Tibial artery (tissue), 4 donors: ENCODE data around the gene GLE1.

ENCODE experiments used
- DNase-seq, 2 donors: peaks; one replicate each; pipeline ENCODE4 v3.0.0-alpha.2; 2019
- H3K27ac ChIP-seq, 2 donors: fragments of 200-600 bp; sonication (generic) in 1 of 2; 1 replicate in 1 of 2; 2 replicates in 1 of 2; pipeline ENCODE4 v1.5.1; 2018 to 2019; ENCODE audit warnings: mild to moderate bottlenecking in 1 of 2
- H3K27me3 ChIP-seq, 2 donors: fragments of 200-600 bp; sonication (generic) in 1 of 2; one replicate each; pipeline versions ENCODE4 v1.5.1 to v1.6.0; 2016 to 2019
- H3K36me3 ChIP-seq, 3 donors: fragments of 200-600 bp; sonication (generic) in 2 of 3; one replicate each; pipeline ENCODE4 v1.5.1; 2016 to 2019; ENCODE audit warnings: mild to moderate bottlenecking in 2 of 3
- H3K4me1 ChIP-seq, 4 donors: fragments of 200-600 bp; sonication (generic) in 2 of 4; 1 replicate in 3 of 4; 2 replicates in 1 of 4; pipeline ENCODE4 v1.5.1; 2016 to 2019
- H3K4me3 ChIP-seq, 2 donors: fragments of 200-600 bp; sonication (generic) in 1 of 2; 1 replicate in 1 of 2; 2 replicates in 1 of 2; pipeline ENCODE4 v1.5.1; 2018 to 2019; ENCODE audit warnings: mild to moderate bottlenecking in 2 of 2
- H3K9me3 ChIP-seq, 3 donors: fragments of 200-600 bp; sonication (generic) in 1 of 3; one replicate each; pipeline ENCODE4 v1.5.1; 2016 to 2019
- CTCF ChIP-seq, 2 experiments: fragments of 200-600 bp in 1 of 2; fragments of 450-650 bp in 1 of 2; IDR thresholded peaks; one replicate each; pipeline ENCODE4 v1.5.1; 2017 to 2019; ENCODE audit warnings: antibody characterized with exemption in 2 of 2, mild to moderate bottlenecking in 1 of 2, moderate library complexity in 1 of 2
- intact Hi-C: fragments of 100-400 bp; cut with DNase I; formaldehyde crosslinking; loops from one replicate; pipeline ENCODE4 v1.15.0; 2023; ENCODE audit warnings: low total_unique reads

GLE1 gene

DNA sequence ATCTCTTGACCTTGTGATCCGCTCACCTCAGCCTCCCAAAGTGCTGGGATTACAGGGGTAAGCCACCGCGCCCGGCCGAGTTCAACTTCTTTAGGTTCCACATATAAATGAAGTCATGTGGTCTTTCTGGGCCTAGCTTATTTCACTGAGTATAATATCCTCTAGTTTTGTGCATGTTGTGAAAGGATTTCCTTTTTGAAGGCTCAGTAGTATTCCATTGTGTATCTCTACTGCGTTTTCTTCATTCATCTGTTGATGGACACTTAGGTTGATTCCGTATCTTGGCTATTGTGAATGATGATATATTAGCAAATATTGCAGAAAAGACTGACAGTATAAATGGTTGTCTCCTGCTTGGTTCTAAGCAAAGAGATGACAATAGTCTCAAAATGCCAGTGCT, 28.7 kb upstream of the GLE1 start:
- no peak for TF ChIP-seq CTCF (IDR thresholded peaks at IDR 0.05)
- intact Hi-C loops: no loop called here
- Histone ChIP-seq H3K4me1 (no peaks in the 10 kb centered on the region), H3K27ac (no peak overlapping the region), H3K4me3 (no peak overlapping the region), H3K27me3 (no peaks in the 10 kb centered on the region), H3K9me3 (no peaks in the 10 kb centered on the region), H3K36me3 (peaks cover 25 to 87% (median 50%) of the 10 kb centered on the region in 3 donors)
- DNase-seq: no peak

- H3K36me3 ChIP-seq: peaks cover 34 to 98% (median 65%) of the 10 kb centered on the region in 3 donors
- no peaks in the 10 kb centered on the region for H3K4me1 ChIP-seq
- no peak for DNase-seq
- TF ChIP-seq CTCF (IDR thresholded peaks at IDR 0.05): no peak
- H3K9me3 ChIP-seq: no peaks in the 10 kb centered on the region
- intact Hi-C loops: no loop called here
- no peak overlapping the region for H3K27ac ChIP-seq
- H3K4me3 ChIP-seq: no peak overlapping the region
- H3K27me3 ChIP-seq: no peaks in the 10 kb centered on the region
Observed at GRCh38 chr9:128479262-128479661, 25.3 kb upstream of the GLE1 start.

- intact Hi-C loops: no loop called here
- H3K36me3 ChIP-seq: peaks cover 39 to 98% (median 75%) of the 10 kb centered on the region in 3 donors
Observed at GRCh38 chr9:128481561-128481960, 23.0 kb upstream of the GLE1 start.

GRCh38 chr9:128482186-128482585, 22.3 kb upstream of the GLE1 start:
- no peaks in the 10 kb centered on the region for H3K27me3 ChIP-seq
- DNase-seq: no peak
- H3K4me1 ChIP-seq: no peaks in the 10 kb centered on the region
- peaks cover 44 to 99% (median 81%) of the 10 kb centered on the region in 3 donors for H3K36me3 ChIP-seq
- no peak for TF ChIP-seq CTCF (IDR thresholded peaks at IDR 0.05)
- intact Hi-C loops: no loop called here
- H3K27ac ChIP-seq: no peak overlapping the region
- H3K4me3 ChIP-seq: no peak overlapping the region
- H3K9me3 ChIP-seq: no peaks in the 10 kb centered on the region

More at GRCh38 chr9:128481561-128481960, 23.0 kb upstream of the GLE1 start:
- no peak for TF ChIP-seq CTCF (IDR thresholded peaks at IDR 0.05)
- no peak for DNase-seq
- H3K4me3 ChIP-seq: no peak overlapping the region
- no peaks in the 10 kb centered on the region for H3K4me1 ChIP-seq
- no peaks in the 10 kb centered on the region for H3K9me3 ChIP-seq
- no peak overlapping the region for H3K27ac ChIP-seq
- no peaks in the 10 kb centered on the region for H3K27me3 ChIP-seq

GRCh38 chr9:128484686-128485413, 19.7 kb upstream of the GLE1 start:
- Histone ChIP-seq H3K4me1 (no peaks in the 10 kb centered on the region), H3K9me3 (no peaks in the 10 kb centered on the region), H3K27ac (no peak overlapping the region), H3K27me3 (no peaks in the 10 kb centered on the region), H3K4me3 (no peak overlapping the region), H3K36me3 (peaks cover 32 to 98% (median 76%) of the 10 kb centered on the region in 3 donors)
- no peak for TF ChIP-seq CTCF (IDR thresholded peaks at IDR 0.05)
- intact Hi-C loops: no loop called here
- no peak for DNase-seq
